ENCODE results near the gene TRPM6. TPM values are rescaled to one million over a fixed set of nuclear protein-coding genes. Genes with fewer than 3 reads are reported as not detected.

The TRPM6 gene
- total RNA-seq, 3 donors from 2014 or later (not counting 1 experiment from before 2014, with no cell fraction given): 0.36 to 12.8 TPM; not detected in 1

- no peak overlapping the region for H3K4me3 Mint-ChIP-seq
- H3K4me1 ChIP-seq (ENCODE audit: control insufficient read depth, insufficient read depth, low read length): no peaks in the 10 kb centered on the region
- intact Hi-C loops (cut with micrococcal nuclease): no loop called here
- ATAC-seq: no peak
- H3K27ac Mint-ChIP-seq: no peak overlapping the region
- H3K36me3 ChIP-seq (ENCODE audit: control insufficient read depth, insufficient read depth, low read length): no peaks in the 10 kb centered on the region
- no peaks in the 10 kb centered on the region for H3K36me3 Mint-ChIP-seq
- no peaks in the 10 kb centered on the region for H3K4me1 Mint-ChIP-seq
- DNase-seq: no peak
- no peaks in the 10 kb centered on the region for H3K9me3 Mint-ChIP-seq
- H3K27me3 Mint-ChIP-seq (ENCODE audit: low read depth in 2 of 2): peaks cover 0 to 3% of the 10 kb centered on the region in 2 donors
- TF ChIP-seq CTCF (IDR thresholded peaks at IDR 0.05): no peak
- no peaks in the 10 kb centered on the region for H3K27me3 ChIP-seq (ENCODE audit: control insufficient read depth, insufficient read depth, low read length)
- no peaks in the 10 kb centered on the region for H3K9me3 ChIP-seq (ENCODE audit: control insufficient read depth, insufficient read depth, low read length)
- WGBS (ENCODE audit: insufficient coverage): 92% methylated on average over 4 of the region's 4 CpGs
- H3K4me3 ChIP-seq (ENCODE audit: low read length): no peak overlapping the region
- H3K27ac ChIP-seq (ENCODE audit: low read length): no peak overlapping the region
Observed at GRCh38 chr9:74848153-74848525, 39.6 kb downstream of the TRPM6 start.

GRCh38 chr9:74847478-74848152, 40.1 kb downstream of the TRPM6 start:
- Mint-ChIP-seq H3K4me1 (no peaks in the 10 kb centered on the region), H3K36me3 (no peaks in the 10 kb centered on the region), H3K27ac (no peak overlapping the region), H3K9me3 (no peaks in the 10 kb centered on the region), H3K4me3 (no peak overlapping the region), H3K27me3 (ENCODE audit: low read depth in 2 of 2) (peaks cover 0 to 5% of the 10 kb centered on the region in 2 donors)
- intact Hi-C loops (cut with micrococcal nuclease): no loop called here
- ATAC-seq: no peak
- DNase-seq: no peak
- TF ChIP-seq CTCF (IDR thresholded peaks at IDR 0.05): no peak
- 75% methylated on average over 5 of the region's 5 CpGs for WGBS (ENCODE audit: insufficient coverage)
- Histone ChIP-seq H3K9me3 (ENCODE audit: control insufficient read depth, insufficient read depth, low read length) (no peaks in the 10 kb centered on the region), H3K4me1 (ENCODE audit: control insufficient read depth, insufficient read depth, low read length) (no peaks in the 10 kb centered on the region), H3K27ac (ENCODE audit: low read length) (no peak overlapping the region), H3K36me3 (ENCODE audit: control insufficient read depth, insufficient read depth, low read length) (no peaks in the 10 kb centered on the region), H3K4me3 (ENCODE audit: low read length) (no peak overlapping the region), H3K27me3 (ENCODE audit: control insufficient read depth, insufficient read depth, low read length) (no peaks in the 10 kb centered on the region)

GRCh38 chr9:74846766-74847165, 41.0 kb downstream of the TRPM6 start:
- H3K36me3 ChIP-seq (ENCODE audit: control insufficient read depth, insufficient read depth, low read length): no peaks in the 10 kb centered on the region
- Mint-ChIP-seq H3K27ac (no peak overlapping the region), H3K27me3 (ENCODE audit: low read depth in 2 of 2) (peaks cover 0 to 5% of the 10 kb centered on the region in 2 donors), H3K4me3 (no peak overlapping the region), H3K9me3 (no peaks in the 10 kb centered on the region), H3K4me1 (no peaks in the 10 kb centered on the region), H3K36me3 (no peaks in the 10 kb centered on the region)
- WGBS (ENCODE audit: insufficient coverage): 82% methylated on average over 6 of the region's 6 CpGs
- H3K4me1 ChIP-seq (ENCODE audit: control insufficient read depth, insufficient read depth, low read length): no peaks in the 10 kb centered on the region
- H3K9me3 ChIP-seq (ENCODE audit: control insufficient read depth, insufficient read depth, low read length): no peaks in the 10 kb centered on the region
- H3K27me3 ChIP-seq (ENCODE audit: control insufficient read depth, insufficient read depth, low read length): no peaks in the 10 kb centered on the region
- no peak for TF ChIP-seq CTCF (IDR thresholded peaks at IDR 0.05)
- intact Hi-C loops (cut with micrococcal nuclease): no loop called here
- H3K4me3 ChIP-seq (ENCODE audit: low read length): no peak overlapping the region
- no peak for ATAC-seq
- no peak overlapping the region for H3K27ac ChIP-seq (ENCODE audit: low read length)
- no peak for DNase-seq

GRCh38 chr9:74838351-74838750, 49.4 kb downstream of the TRPM6 start:
- H3K4me1 ChIP-seq (ENCODE audit: control insufficient read depth, insufficient read depth, low read length): no peaks in the 10 kb centered on the region
- H3K27ac ChIP-seq (ENCODE audit: low read length): no peak overlapping the region
- no peaks in the 10 kb centered on the region for H3K27me3 ChIP-seq (ENCODE audit: control insufficient read depth, insufficient read depth, low read length)
- ATAC-seq: no peak
- TF ChIP-seq CTCF (IDR thresholded peaks at IDR 0.05): no peak
- intact Hi-C loops (cut with micrococcal nuclease): no loop called here
- Mint-ChIP-seq H3K36me3 (no peaks in the 10 kb centered on the region), H3K27ac (no peak overlapping the region), H3K4me1 (no peaks in the 10 kb centered on the region), H3K4me3 (no peak overlapping the region), H3K27me3 (ENCODE audit: low read depth in 2 of 2) (peaks cover 0 to 17% of the 10 kb centered on the region in 2 donors), H3K9me3 (no peaks in the 10 kb centered on the region)
- no peak overlapping the region for H3K4me3 ChIP-seq (ENCODE audit: low read length)
- DNase-seq: no peak
- H3K9me3 ChIP-seq (ENCODE audit: control insufficient read depth, insufficient read depth, low read length): no peaks in the 10 kb centered on the region
- WGBS (ENCODE audit: insufficient coverage): 91% methylated on average over 3 of the region's 4 CpGs
- H3K36me3 ChIP-seq (ENCODE audit: control insufficient read depth, insufficient read depth, low read length): no peaks in the 10 kb centered on the region

All from natural killer cell (primary cell).